Activated T-helper 2 cell treated with anti-CD3 and anti-CD28 coated beads, Interferon-gamma antibody, Interleukin-2, Interleukin-4, amounts not matched to agents 10 μg/mL and 5 μg/mL and 100 μg/mL, durations not matched to agents 14 hours and 24 hours and 36 hours (primary cell): ENCODE results near the gene ETDB. TPM values are rescaled to one million over a fixed set of nuclear protein-coding genes. Genes with fewer than 3 reads are reported as not detected.

Experiments used
- DNase-seq: peaks from one replicate; pipeline ENCODE4 v3.0.0; 2021; ENCODE audit warnings: low spot score
- H3K27ac Mint-ChIP-seq: one replicate; pipeline ENCODE4 v1.8.0; 2021; ENCODE audit warnings: mixed read lengths
- H3K27me3 Mint-ChIP-seq: one replicate; pipeline ENCODE4 v1.8.0; 2021; ENCODE audit warnings: low read depth, mixed read lengths
- H3K36me3 Mint-ChIP-seq: one replicate; pipeline ENCODE4 v1.8.0; 2021; ENCODE audit warnings: low read depth, mixed read lengths
- H3K4me1 Mint-ChIP-seq: one replicate; pipeline ENCODE4 v1.8.0; 2021; ENCODE audit warnings: low read depth, mixed read lengths
- H3K4me3 Mint-ChIP-seq: one replicate; pipeline ENCODE4 v1.8.0; 2021; ENCODE audit warnings: low read depth, mild to moderate bottlenecking, moderate library complexity, mixed read lengths
- H3K9me3 Mint-ChIP-seq: one replicate; pipeline ENCODE4 v1.8.0; 2021; ENCODE audit warnings: mixed read lengths
- intact Hi-C: fragments of 100-400 bp; cut with micrococcal nuclease; formaldehyde crosslinking; loops from one replicate; pipeline ENCODE4 v1.15.1; 2023
- total RNA-seq: library from RNA; stranded (reverse); gene quantifications from 2 replicates; pipeline ENCODE4 v1.2.3, GENCODE V29; 2022

The ETDB gene
- total RNA-seq, 1 donor from 2014 or later, result not detected

DNA sequence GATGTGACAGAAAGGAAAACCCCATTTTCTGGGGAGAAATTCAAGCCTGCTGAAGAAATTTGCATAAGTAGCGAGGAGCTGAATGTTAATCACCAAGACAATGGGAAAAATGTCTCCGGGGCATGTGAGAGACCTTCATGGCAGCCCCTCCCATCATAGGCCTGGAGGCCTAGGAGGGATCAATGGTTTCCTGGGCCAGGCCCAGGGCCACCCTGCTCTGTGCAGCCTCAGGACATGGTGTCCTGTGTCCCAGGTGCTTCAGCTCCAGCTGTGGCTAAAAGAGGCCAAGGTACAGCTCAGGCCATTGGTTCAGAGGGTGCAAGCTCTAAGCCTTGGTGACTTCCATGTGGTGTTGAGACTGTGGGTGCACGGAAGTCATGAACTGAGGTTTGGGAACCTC lies 31.2 kb downstream of the ETDB start:
- Mint-ChIP-seq H3K27ac (no peak overlapping the region), H3K27me3 (peaks cover 4% of the 10 kb centered on the region), H3K9me3 (no peaks in the 10 kb centered on the region), H3K36me3 (no peaks in the 10 kb centered on the region), H3K4me3 (no peak overlapping the region), H3K4me1 (peaks cover 4% of the 10 kb centered on the region)
- intact Hi-C loops, result no loop called here
- DNase-seq, result no peak

DNA sequence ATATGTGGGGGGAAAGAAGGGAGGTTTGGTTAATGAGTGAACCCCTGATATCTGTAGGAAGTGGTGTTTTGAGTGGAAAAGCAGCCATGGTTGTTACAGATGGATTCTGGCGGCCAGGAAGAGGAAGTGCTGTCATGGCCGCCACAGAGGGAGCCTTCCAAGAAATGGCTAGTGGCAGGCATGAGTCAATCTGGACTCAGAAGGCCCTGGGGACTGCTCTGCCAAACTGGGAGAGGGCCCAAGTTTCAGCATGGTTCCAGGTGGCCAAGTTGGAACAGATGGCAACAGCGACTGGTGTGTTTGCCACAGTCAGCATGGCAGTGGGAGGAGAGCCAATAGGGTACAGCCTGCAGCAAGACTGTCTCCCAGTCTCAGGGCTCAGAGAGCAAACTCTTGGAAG lies 32.5 kb downstream of the ETDB start:
- H3K36me3 Mint-ChIP-seq, result no peaks in the 10 kb centered on the region

DNA sequence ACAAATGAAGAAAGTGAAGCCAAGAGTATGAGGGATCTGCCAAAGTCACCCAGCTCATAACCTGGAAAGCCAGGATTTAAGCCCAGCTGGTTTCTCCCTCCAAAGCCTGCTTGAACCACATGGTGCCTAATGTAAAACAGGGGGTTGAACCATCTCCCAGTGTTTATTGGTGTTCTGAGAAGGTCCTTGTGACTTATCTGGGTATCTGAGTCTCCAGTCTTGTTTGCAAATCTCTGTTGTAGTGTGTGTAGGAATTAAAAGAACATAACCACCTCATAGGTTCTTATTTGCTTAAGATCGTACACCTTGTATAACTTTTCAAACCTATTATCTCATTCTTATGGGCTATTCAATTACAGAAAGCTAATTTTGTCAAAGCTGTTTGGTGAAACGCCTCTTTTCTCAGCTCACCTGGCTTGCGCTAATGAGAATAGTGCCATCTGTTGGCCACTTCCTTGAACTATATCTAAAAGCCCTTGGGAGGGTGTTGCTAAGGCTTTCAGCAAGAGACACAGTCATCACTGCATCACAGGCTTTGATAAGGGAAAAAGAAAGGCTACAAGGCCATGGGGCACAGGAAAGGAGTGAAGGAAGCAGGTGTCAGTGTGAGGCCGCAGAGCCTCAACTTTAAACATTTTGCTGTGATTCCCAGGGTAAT lies 34.0 kb downstream of the ETDB start:
- no peaks in the 10 kb centered on the region for H3K9me3 Mint-ChIP-seq
- peaks cover 8% of the 10 kb centered on the region for H3K27me3 Mint-ChIP-seq
- H3K4me1 Mint-ChIP-seq, result peaks cover 4% of the 10 kb centered on the region
- DNase-seq, result peak; percentile 39
- no peak overlapping the region for H3K27ac Mint-ChIP-seq
- intact Hi-C loops, result loop anchor here (1.0 to 2.0 kb wide), 2 partner anchors 34 to 121 kb away; partner anchors contain the start of gene RTL8A
- no peak overlapping the region for H3K4me3 Mint-ChIP-seq
- no peaks in the 10 kb centered on the region for H3K36me3 Mint-ChIP-seq

More for the DNA sequence above, 32.5 kb downstream of the ETDB start:
- no peak for DNase-seq
- Mint-ChIP-seq H3K27ac (no peak overlapping the region), H3K4me1 (peaks cover 4% of the 10 kb centered on the region), H3K4me3 (no peak overlapping the region), H3K27me3 (peaks cover 7% of the 10 kb centered on the region), H3K9me3 (no peaks in the 10 kb centered on the region)
- intact Hi-C loops, result loop anchor here (2.0 kb wide), 1 partner anchor 35 kb away; the partner anchor contains the start of gene RTL8A

DNA sequence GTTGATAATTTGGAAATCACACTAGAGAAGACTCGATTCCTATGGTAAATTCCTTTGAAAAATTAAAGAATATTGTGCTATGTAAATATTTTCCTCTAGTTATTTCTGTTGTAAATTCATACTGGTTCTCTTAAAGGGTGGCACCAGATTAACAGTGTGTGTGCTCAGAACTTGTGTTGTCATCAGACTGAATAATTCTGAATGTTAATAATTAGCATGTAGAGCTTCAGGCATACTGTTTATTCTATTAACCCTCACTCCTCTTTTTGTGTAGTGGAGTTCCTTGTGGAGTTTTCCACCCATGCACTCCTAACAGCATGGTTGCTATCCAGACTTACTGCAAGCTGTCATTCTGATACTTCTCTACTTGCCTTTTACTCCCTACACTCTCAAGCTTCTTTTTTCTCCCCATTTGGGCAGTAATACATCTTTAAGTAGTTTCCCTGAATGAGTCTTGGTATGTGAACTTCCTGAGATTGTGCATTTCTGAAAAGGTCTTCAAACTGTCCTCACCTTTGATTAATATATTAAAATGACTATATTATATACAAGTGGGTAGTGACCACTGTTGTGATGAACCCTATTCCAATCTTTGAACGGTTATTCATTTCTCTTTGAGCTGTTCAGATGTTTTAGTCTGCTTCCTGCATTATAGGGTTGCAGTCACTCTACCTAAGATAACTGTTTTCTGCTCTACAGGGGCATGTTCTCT lies 38.5 kb downstream of the ETDB start:
- Mint-ChIP-seq H3K4me1 (peaks cover 4% of the 10 kb centered on the region), H3K27me3 (peaks cover 16% of the 10 kb centered on the region), H3K36me3 (no peaks in the 10 kb centered on the region), H3K4me3 (no peak overlapping the region), H3K9me3 (no peaks in the 10 kb centered on the region), H3K27ac (no peak overlapping the region)
- no peak for DNase-seq
- intact Hi-C loops, result no loop called here

Other genes starting within 250 kb of the ETDB start
- gene MOSPD1, start 205.3 kb downstream of the ETDB start, total RNA-seq, result 13.8 and 16.0 TPM in 2 replicates
- gene SMIM10, start 129.5 kb downstream of the ETDB start, total RNA-seq, result 1.8 and 1.9 TPM in 2 replicates
- gene RTL8B, start 98.0 kb downstream of the ETDB start, total RNA-seq, result 0.82 and 0.92 TPM in 2 replicates
- 36.5 and 38.8 TPM in 2 replicates for gene RTL8C, start 88.2 kb downstream of the ETDB start, total RNA-seq
- 14.0 and 14.9 TPM in 2 replicates for gene RTL8A, start 68.4 kb downstream of the ETDB start, total RNA-seq
- gene SMIM10L2B, start 21.8 kb downstream of the ETDB start, total RNA-seq, result 0.09 and 0.14 TPM in 2 replicates
- not detected in 2 replicates for gene CT55, start 50.9 kb upstream of the ETDB start, total RNA-seq
- gene ETDA, start 131.5 kb upstream of the ETDB start, total RNA-seq, result not detected in 2 replicates
- not detected in 2 replicates for gene ETDC, start 189.0 kb upstream of the ETDB start, total RNA-seq
- gene ZNF75D, start 223.6 kb upstream of the ETDB start, total RNA-seq, result 4.0 and 4.8 TPM in 2 replicates
- gene ZNF449, start 224.3 kb upstream of the ETDB start, total RNA-seq, result 0.62 and 1.0 TPM in 2 replicates